GM19043 (cell line): ENCODE data around the gene ADAD2.
A peak's percentile ranks its signal among the peaks of the same experiment; 100 is the strongest.

ENCODE experiments used
- ATAC-seq: cut with Tn5 transposase; IDR thresholded peaks from one replicate; pipeline ENCODE4 v1.9.1; 2021; ENCODE audit warnings: low read depth; ENCODE audit not compliant: unreplicated experiment

The ADAD2 gene

DNA sequence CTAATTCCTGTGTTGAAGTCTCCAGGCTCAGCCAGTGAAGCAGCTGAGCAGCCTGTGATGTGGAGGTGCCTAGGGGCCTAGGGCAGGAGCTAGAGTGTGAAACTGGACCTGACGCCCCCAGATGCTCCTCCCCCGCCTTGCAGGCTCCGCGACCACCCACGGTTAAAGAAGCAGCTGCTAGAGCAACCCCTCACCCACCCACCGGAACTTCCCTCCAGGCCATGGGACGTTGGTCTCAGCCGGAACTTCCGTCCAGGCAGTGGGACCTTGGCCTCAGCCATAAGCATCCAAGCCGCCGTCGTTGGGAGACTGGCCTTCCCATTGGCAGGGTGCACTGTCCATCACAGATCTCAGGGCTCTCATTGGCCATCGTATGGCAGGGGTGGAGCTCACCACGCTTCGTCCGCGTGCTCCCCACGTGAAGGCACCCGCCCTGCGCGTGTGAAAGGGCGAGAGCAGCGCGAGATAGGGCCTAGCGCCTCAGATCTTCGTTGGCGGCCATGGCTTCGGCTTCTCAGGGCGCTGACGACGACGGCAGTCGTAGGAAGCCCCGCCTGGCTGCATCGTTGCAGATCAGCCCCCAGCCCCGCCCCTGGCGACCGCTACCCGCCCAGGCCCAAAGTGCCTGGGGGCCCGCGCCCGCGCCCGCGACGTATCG, at the start of gene ADAD2:
TSS of gene ADAD2 (plus strand) at position 427 of the 658 bp plus-strand sequence. CDS start at position 501, 74 bp downstream.
- ATAC-seq = no peak

DNA sequence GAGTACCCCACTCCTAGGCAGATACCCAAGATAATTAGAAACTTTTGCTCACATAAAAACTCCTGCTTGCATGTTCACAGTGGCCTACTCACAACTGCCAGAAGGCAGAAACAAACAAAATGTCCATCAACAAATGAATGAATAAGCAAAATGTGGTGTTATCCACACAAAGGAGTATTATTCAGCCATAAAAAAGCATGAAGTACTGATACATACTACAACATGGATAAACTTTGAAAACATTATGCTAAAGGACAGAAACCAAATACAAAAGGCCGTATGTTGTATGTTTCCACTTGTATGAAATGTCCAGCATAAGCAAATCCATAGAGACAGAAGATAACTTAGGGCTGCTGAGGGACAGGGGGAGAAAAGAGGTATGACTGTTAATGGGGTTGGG, 47.9 kb upstream of the ADAD2 start:
- ATAC-seq = no peak

DNA sequence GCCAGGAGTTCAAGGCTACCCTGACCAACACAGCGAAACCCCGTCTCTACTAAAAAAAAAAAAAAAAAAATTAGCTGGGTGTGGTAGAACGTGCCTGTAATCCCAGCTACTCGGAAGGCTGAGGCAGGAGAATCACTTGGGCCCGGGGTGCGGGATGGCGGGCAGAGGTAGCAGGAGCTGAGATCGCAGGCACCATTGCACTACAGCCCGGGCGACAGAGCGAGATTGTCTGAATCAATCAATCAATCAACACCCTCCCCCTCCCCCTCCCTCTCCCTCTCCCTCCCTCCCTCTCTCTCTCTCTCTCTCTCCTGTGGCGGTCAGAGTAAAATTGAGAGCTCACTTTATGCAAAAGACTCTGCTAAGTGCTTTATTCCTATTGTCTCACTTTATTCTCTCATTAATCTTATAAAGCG, 47.2 kb upstream of the ADAD2 start:
- no peak for ATAC-seq

DNA sequence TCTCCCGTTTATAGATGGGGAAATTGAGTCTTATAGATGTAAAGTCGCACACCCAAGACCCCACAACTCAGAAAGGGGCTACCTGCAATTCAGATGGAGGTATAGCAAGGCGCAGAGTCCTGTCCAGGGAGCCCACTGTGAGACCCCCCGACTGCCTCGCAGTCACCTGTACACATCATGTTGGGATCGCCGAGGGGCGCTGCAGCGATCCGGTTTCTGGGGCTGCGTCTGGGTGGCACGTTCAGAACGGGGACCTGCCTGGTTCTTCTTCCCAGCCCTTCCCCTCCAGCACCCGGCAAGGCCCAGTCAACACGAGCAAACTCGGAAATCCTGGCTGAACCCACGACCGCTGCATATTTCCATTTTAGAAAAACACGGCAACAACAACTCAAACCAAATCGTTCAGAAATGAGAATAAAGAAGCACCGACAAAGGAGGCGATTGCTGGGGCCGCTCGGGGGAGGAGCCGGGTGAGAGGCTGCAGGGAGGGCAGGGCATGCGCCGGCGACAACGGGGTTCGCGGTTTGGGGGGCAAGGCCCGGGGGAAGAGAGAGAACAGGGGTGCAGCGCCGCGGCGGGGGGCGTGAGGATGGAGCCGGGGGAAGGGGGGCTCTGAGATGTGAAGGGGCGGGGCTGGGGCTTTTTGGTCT, 46.6 kb upstream of the ADAD2 start:
- ATAC-seq = no peak

DNA sequence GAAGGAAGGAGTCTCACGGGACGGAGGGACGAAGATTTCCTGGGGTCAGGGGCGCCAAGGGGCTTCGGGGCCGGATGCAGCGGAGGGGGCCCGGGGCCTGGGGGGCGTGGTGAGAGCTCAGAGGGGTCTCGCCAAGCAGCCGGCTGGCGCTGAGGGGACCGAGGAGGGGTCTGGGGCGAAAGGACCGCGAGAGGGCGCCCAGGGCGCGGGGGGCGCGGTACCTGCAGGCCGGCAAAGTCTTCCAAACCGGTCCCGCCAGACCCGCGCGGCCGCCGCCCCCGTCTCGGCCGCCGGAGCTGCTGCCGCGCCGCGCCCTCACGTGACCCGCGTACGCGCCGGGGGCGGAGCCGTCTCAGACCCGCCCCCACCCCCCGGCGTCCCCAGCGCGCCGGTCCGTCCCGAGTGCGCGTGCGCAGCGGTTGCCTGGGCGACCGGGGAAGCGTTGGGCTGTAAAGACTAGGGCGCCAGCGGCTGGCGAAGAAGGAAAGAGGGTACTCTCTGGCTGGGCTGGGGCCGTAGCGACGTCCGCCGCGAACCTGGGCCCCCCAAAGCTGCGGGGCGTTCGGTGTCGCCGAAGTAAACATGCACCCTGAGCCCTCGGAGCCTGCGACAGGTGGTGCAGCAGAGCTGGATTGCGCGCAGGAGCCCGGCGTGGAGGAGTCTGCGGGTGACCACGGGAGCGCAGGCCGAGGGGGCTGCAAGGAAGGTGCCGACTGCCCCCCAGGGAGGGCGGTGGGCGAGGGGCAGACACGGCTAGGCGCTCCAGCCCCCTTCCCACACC, 45.9 kb upstream of the ADAD2 start, which contains the start of the genes DNAAF1 and HSDL1:
TSS of gene DNAAF1 (plus strand) at position 450 of the 781 bp plus-strand sequence. CDS start at position 583, 133 bp downstream.
TSS of gene HSDL1 (minus strand) at position 319 of the 781 bp plus-strand sequence. CDS start 13,856 bp downstream, outside the sequence.
- ATAC-seq = peak; percentile 77

DNA sequence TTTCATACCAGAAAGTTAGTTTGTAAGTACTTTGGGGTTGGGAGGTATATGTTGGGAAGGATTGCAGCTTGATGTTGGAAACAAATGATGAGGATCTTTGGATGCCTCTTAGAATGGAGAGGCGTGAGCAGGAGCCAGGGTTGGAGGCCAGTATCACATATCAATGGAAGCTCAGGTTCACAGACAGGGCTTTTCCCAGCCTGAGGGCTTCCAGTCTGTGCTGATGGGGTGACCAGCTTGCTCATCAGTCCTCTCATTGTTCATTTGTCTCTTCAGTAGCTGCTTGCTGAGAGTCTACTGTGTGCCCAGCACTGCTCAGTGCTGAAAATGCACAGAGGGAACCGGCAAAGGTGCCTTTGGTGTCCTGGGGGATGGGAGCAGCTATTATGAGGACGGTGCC, 40.0 kb upstream of the ADAD2 start:
- ATAC-seq = no peak

DNA sequence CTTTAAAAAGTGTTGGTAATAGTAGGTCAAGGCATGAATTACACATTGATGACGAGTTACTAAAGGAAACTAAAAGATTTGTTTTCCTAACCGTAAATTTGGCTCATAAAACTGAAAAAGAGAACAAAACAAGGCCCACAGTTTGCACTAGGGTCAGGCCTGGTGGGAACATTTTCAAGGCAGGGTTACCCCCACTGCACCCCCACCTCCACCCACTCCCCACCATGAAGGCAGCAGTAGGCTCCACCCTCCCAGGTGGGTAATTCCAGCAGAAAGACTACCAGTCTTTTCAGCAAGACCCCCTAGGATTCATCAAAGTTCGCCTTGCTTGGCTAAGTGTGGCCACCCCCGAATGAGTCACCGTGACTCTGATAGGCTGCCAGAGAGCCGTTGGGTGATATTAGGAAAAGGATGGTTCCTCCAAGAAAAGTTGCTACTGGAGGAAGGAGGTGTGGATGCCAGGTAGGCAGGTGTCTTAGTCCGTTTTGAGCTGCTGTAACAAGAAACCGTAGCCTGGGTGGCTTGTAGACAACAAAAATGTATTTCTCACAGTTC, 37.2 kb upstream of the ADAD2 start:
- ATAC-seq = no peak

DNA sequence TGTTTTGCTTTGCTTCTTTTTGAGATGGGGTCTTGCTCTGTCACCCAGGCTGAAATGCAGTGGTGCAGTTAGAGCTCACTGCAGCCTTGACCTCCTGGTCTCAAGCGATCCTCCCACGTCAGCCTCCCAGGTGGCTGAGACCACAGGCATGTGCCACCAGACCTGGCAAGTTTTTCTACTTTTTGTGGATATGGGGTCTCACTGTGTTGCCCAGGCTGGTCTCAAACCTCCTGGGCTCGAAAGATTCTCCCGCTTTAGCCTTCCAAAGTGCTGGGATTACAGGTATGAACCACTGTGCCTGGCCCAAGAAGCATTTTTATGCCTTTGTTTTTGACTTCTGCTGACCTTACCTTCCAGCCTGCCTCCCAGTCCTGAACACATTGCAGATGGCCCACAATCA, 35.7 kb upstream of the ADAD2 start:
- no peak for ATAC-seq

DNA sequence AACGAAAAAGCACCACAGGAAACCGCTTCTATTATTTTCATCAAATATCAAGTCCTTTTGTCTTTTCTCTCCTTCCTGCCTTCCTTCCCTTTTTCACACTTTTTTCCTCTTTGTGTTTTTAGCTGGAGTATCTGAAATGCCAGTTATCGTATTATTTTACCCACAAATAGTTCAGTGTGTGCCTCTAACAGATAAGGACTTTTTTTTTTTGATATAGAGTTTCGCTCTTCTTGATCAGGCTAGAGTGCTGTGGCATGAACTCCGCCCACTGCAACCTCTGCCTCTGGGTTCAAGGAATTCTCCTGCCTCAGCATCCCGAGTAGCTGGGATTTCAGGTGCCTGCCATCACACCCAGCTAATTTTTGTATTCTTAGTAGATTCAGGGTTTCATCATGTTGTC, 35.2 kb upstream of the ADAD2 start:
- ATAC-seq = no peak

DNA sequence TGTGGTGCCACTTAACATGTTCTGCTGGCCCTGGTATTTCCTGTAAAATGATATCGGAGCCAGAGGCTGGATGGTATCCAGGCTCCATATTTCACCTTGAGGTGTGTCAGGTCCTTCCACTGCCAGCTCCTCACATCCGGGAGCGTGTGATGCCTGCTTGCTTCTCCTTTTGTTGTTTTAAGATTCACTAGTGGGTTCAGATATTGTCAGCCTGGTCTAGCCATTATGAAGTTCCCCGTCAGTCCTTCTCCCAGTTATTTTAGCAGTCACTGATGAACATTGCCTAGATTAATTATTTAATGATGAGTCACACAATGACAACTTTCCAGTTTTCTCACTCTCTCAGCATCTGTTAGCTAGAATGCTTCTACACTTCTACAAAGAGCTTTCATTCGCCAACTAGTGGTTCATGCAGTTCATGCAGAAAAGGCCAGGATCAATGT, 34.6 kb upstream of the ADAD2 start:
- ATAC-seq = no peak

DNA sequence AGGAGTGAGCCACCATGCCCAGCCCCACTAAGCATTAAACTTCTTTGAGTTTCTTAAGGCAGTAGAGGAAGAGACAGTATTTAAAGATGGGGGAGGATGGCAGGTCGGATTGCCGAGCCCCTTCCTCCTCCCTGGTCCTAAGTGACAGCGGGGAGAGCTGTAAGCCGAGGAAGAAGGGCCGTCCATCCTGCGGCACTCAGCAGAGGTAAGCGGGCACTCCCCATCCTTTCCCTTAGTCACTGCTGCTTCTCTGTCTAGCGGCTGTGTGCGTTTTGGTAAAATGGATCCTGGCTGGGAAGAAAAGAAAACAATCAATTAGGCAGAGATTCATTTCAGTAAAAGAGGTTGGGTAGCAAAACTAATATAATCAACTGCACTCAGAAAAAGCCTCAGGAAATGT, 31.9 kb upstream of the ADAD2 start:
- no peak for ATAC-seq

DNA sequence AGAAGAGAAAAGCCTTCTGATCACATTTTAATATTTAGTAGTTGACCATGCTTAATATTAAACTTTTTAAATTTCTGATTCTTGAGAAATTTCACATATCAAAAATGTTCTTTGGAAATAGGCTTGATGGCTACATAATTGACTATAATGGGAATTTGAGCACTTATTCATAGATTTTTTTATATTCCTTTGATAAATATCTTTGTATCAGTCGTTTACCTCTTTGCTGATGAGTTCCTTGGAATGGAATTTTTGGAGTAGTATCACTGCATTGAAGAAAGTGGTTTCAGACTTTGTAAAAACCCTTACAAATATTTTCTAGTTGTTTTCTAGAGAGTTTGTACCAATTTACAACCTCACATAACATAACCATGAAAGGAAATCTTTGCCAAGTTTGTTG, 31.2 kb upstream of the ADAD2 start:
- no peak for ATAC-seq

DNA sequence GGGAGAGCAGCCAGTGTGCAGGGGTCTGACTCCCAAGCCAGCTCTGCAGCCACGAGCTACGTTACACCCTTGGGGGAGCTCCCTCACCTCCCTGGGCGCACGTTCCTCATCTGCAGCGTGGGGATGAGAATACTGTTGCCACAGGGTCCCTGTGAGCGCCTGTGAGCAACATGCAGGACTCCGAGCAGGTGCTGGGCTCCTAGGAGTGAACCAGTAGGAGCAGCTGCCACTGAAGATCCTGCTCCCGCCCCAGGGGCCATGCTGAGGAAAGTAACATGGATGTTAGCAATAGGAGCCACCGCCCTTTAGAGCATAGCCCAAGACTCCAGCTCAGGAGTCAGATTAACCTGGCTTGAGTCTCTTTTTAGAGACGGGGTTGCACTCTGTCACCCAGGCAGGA, 29.9 kb upstream of the ADAD2 start:
- ATAC-seq = no peak

DNA sequence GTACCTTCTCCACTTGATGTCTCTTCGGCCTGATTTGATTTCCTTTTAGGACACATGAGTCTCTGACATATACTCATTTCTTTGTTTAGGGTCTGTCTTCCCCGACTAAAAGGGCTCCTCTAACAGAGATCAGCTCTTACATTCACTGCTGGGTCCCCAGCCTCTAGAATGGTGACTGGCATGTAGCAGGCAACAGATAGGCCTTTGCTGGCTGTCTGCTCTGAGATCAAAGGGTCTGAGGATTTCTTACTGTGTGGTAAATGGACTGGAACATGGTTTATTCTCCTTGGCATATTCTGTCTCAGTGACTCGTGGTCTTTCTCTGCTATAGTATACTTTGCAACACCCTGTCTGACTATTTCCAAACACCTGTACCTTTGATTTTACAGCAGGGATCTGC, 29.2 kb upstream of the ADAD2 start:
- no peak for ATAC-seq

DNA sequence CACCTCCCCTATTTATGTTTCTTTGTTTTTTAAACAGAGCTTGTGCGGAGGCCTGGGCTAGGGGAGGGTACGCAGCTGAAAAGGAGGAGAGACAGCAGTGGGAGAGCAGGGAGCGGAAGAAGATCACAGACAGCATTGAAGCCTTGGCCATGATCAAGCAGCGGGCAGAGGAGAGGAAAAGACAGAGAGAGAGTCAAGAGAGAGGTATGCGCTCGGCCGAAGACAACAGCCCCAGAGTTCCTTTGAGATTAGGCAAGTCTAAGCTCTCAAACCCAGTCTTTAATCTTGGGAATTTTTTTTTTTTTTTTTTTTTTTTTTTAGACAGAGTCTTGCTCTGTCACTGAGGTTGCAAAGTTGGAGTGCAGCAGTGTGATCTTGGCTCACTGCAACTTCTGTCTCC, 25.2 kb upstream of the ADAD2 start:
- no peak for ATAC-seq

DNA sequence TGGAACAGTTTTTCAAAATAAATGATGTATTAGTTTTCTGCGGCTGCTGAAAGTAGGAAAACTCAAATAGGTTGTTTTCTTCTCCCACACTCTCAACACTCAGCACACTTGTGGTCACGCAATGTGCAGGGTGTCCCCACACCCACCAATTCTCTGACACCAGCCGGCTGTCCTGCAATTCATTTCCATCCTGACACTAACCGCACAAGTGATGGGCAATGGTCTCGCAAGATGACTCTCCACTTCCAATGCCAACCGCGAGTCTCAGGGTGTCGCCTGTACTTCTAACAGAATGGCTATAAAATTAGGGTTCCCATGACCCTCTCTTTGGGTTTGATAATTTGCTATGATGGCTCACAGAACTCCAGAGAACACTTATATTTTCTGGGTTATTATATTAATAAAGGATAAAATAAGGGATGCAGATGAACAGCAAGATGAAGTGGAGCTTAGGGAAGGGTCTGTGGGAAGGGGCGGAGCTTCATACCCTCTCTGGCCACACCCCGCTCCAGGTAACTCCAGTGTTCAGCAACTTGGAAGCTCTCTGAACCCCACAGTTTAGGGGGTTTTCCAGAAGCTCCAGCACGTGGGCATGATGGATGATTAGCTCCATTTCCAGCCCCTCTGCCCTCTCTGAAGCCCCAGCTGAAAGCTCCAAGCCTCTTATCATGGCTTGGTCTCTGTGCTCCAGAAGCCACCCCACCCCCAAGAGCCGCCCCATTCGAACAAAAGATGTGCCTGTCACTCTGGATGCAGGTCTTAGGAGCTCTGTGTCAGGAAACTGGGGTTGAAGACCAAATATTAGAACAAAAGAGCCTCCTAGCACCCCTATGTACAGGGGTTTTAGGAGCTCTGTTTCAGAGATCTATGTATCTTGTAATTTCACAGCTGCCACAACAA, 23.9 kb upstream of the ADAD2 start:
- no peak for ATAC-seq

DNA sequence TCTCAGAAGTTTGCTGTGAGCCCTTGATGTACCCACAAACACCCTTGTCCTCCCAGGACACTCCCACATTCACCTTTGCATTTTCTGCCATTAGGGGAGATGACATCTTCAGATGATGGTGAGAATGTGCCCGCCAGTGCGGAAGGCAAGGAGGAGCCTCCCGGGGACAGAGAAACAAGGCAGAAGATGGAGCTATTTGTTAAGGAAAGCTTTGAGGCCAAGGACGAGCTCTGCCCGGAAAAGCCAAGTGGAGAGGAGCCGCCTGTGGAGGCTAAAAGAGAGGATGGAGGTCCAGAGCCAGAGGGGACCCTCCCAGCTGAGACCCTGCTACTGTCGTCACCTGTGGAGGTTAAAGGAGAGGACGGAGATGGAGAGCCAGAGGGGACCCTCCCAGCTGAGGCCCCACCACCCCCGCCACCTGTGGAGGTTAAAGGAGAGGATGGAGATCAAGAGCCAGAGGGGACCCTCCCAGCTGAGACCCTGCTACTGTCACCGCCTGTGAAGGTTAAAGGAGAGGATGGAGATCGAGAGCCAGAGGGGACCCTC, 21.1 kb upstream of the ADAD2 start:
- no peak for ATAC-seq

DNA sequence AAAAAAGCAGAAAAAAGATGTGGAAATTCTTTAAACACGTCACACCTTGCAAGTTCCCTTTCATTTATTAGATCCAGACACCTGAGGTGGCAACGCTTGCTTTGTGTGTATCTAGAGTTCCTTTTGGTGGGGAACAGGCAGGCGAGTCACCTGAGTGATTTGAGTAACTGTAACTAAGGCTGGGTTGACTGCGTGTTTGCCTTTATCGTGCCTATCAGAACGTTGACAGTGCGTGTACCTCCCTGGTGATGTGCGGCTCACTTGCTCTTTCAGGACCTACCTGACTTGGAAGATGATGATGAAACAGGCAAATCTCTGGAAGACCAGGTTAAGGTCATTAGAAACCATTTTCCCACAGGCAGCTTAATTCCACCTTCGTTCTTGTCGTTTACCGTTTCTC, 16.6 kb upstream of the ADAD2 start:
- ATAC-seq = no peak

DNA sequence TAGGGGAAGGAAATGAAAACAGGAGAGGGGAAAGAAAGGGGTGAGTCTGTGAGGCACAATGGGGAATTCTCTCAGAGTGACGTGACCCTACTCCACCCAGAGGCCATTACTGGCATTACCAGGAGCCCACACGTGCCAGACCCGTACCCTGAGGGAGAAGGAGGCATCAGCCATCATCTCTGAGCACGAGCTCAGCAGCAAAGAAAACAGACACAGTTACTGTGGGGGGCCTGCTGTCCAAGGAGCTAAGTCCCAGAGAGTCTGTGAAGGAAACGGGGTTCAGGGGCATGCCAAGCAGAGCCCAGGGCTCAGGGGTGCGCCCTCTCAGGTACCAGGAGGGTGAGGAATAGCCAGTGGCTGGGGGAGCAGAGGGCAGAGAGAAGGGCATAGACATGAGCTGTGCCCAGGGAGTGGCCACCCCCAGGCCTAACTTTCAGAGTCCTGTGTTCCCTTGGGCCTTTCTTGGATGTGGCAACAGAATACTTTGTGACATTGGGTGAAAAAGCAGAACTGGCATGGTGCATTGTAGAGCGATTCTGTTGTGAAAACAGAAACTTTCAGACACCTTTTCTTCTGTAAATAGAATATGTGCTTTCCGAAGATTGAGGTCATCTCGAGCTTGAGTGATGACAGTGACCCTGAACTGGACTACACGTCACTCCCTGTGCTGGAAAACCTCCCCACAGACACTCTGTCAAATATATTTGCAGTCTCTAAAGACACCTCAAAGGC, 15.4 kb upstream of the ADAD2 start:
- peak; percentile 85 for ATAC-seq
